ENCODE results near the gene CASP3. TPM values are rescaled to one million over a fixed set of nuclear protein-coding genes. Genes with fewer than 3 reads are reported as not detected.

Gene CASP3
- total and polyA plus RNA-seq, 2 donors (not counting 1 experiment from before 2014, with no cell fraction given) = 26.4 to 41.1 TPM

DNA sequence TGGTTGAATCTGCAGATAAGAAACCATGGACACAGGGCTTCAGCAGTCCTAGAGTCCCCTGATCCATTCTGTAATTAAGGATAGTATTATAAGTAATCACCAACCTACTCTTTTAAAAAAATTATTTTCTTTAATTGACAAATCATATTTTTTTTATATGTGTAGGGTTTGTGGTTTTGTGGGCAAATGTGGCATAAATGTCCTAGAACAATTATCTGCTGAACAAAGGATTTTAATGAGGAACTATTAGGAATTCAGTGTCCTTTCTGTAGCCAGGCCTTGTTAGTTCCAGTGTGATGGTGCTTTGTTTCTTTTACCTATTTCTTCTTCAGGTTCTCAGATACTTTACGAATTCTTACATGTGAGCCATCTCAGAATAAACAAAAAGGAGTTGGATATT is 32.7 kb upstream of the CASP3 start:
- Histone ChIP-seq H3K79me2 (ENCODE audit: control insufficient read depth, insufficient read depth, low read length) (no peaks in the 10 kb centered on the region), H3K9me3 (ENCODE audit: control insufficient read depth, insufficient read depth, low read depth, low read length) (no peaks in the 10 kb centered on the region), H2AFZ (ENCODE audit: low read length) (no peak overlapping the region), H3K9ac (ENCODE audit: insufficient read depth, low read length) (no peak overlapping the region), H3K4me3 (replicated peaks in 1 of 4; ENCODE audit: control extremely low read depth in 1 of 4, insufficient read depth in 1 of 4, low read depth in 3 of 4, low read length in 4 of 4) (no peak overlapping the region), H3K4me1 (ENCODE audit: control insufficient read depth, extremely low read depth, insufficient read depth, low read length) (no peaks in the 10 kb centered on the region), H3K36me3 (ENCODE audit: control insufficient read depth, insufficient read depth, low read length) (no peaks in the 10 kb centered on the region), H3K27ac (ENCODE audit: insufficient read depth, low read length) (no peak overlapping the region), H3K27me3 (ENCODE audit: control insufficient read depth, insufficient read depth, low read length) (no peaks in the 10 kb centered on the region), H4K20me1 (ENCODE audit: control insufficient read depth, extremely low read depth, insufficient read depth, low read length) (no peaks in the 10 kb centered on the region), H3K4me2 (ENCODE audit: extremely low read depth, insufficient read depth, low read length) (no peak overlapping the region)
- DNase-seq (ENCODE audit: low read depth in 2 of 2) = no peak
- no peak for TF ChIP-seq EZH2 (IDR thresholded peaks at IDR 0.05; ENCODE audit: low read length, missing control alignments)
- TF ChIP-seq, protein P1, sequence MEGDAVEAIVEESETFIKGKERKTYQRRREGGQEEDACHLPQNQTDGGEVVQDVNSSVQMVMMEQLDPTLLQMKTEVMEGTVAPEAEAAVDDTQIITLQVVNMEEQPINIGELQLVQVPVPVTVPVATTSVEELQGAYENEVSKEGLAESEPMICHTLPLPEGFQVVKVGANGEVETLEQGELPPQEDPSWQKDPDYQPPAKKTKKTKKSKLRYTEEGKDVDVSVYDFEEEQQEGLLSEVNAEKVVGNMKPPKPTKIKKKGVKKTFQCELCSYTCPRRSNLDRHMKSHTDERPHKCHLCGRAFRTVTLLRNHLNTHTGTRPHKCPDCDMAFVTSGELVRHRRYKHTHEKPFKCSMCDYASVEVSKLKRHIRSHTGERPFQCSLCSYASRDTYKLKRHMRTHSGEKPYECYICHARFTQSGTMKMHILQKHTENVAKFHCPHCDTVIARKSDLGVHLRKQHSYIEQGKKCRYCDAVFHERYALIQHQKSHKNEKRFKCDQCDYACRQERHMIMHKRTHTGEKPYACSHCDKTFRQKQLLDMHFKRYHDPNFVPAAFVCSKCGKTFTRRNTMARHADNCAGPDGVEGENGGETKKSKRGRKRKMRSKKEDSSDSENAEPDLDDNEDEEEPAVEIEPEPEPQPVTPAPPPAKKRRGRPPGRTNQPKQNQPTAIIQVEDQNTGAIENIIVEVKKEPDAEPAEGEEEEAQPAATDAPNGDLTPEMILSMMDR (conservative IDR thresholded peaks at IDR 0.05 in 1 of 2, IDR thresholded peaks at IDR 0.05 in 1 of 2; ENCODE audit: low read depth in 1 of 2, low read length in 2 of 2) = no peak

DNA sequence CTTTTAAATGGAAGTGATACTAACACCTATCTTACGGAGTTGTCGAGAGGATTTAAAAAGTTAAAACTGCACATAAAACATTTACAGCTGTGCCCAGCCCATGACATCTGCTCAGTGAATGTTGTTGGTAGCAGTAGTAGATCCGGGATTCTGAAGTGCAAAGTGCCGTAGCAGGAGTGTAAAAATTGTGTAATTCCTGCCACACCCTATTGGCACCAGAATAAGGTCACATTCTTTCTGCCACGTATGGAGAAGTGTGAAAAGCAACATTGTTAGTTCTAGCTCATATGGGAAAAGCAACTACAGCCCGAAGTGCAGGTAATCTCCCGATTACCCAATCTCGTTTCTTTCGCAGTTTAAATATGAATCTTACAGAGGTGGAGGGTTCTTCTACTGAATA is 31.5 kb upstream of the CASP3 start:
- Histone ChIP-seq H3K4me3 (replicated peaks in 1 of 4; ENCODE audit: control extremely low read depth in 1 of 4, insufficient read depth in 1 of 4, low read depth in 3 of 4, low read length in 4 of 4) (no peak overlapping the region), H3K27me3 (ENCODE audit: control insufficient read depth, insufficient read depth, low read length) (no peaks in the 10 kb centered on the region), H3K79me2 (ENCODE audit: control insufficient read depth, insufficient read depth, low read length) (no peaks in the 10 kb centered on the region), H4K20me1 (ENCODE audit: control insufficient read depth, extremely low read depth, insufficient read depth, low read length) (no peaks in the 10 kb centered on the region), H3K4me1 (ENCODE audit: control insufficient read depth, extremely low read depth, insufficient read depth, low read length) (no peaks in the 10 kb centered on the region), H3K27ac (ENCODE audit: insufficient read depth, low read length) (no peak overlapping the region), H3K9ac (ENCODE audit: insufficient read depth, low read length) (no peak overlapping the region), H3K36me3 (ENCODE audit: control insufficient read depth, insufficient read depth, low read length) (no peaks in the 10 kb centered on the region), H3K9me3 (ENCODE audit: control insufficient read depth, insufficient read depth, low read depth, low read length) (no peaks in the 10 kb centered on the region), H2AFZ (ENCODE audit: low read length) (no peak overlapping the region), H3K4me2 (ENCODE audit: extremely low read depth, insufficient read depth, low read length) (no peak overlapping the region)
- no peak for DNase-seq (ENCODE audit: low read depth in 2 of 2)
- no peak for TF ChIP-seq EZH2 (IDR thresholded peaks at IDR 0.05; ENCODE audit: low read length, missing control alignments)
- TF ChIP-seq, protein P1 (conservative IDR thresholded peaks at IDR 0.05 in 1 of 2, IDR thresholded peaks at IDR 0.05 in 1 of 2; ENCODE audit: low read depth in 1 of 2, low read length in 2 of 2) = no peak

DNA sequence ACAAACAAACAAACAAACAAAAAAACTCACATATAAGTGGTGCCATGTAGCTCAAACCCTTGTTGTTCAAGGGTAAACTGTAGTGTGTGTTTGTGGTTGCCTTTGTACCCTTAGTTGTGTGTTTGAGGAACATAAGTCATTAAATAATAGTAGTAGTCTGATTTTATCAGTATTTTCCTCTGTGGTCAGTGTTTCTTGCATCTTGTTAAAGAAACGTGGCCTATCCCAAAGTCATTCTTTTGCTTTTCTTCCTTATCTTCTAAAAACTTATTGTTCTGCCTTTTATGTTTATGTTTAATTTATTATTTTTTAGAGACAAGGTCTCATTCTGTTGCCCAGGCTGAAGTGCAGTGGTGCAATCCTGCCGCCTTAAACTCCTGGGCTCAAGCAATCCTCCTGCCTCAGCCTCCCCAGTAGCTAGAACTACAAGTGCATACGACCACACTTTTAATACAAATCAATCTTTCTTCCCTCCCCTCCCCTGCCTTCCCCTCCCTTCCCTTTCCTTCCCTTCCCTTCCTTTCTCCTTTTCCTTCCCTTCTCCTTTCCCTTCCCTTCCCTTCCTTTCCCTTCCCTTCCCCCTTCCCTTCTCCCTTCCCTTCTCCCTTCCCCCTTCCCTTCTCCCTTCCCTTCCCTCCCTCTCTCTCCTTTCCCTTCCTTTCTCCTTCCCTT is 26.7 kb upstream of the CASP3 start:
- no peak for DNase-seq (ENCODE audit: low read depth in 2 of 2)
- H3K79me2 ChIP-seq (ENCODE audit: control insufficient read depth, insufficient read depth, low read length) = no peaks in the 10 kb centered on the region
- no peaks in the 10 kb centered on the region for H3K4me1 ChIP-seq (ENCODE audit: control insufficient read depth, extremely low read depth, insufficient read depth, low read length)
- no peak overlapping the region for H3K27ac ChIP-seq (ENCODE audit: insufficient read depth, low read length)
- no peaks in the 10 kb centered on the region for H3K36me3 ChIP-seq (ENCODE audit: control insufficient read depth, insufficient read depth, low read length)
- H3K9me3 ChIP-seq (ENCODE audit: control insufficient read depth, insufficient read depth, low read depth, low read length) = no peaks in the 10 kb centered on the region
- H3K4me2 ChIP-seq (ENCODE audit: extremely low read depth, insufficient read depth, low read length) = no peak overlapping the region
- H2AFZ ChIP-seq (ENCODE audit: low read length) = no peak overlapping the region
- no peak for TF ChIP-seq EZH2 (IDR thresholded peaks at IDR 0.05; ENCODE audit: low read length, missing control alignments)
- TF ChIP-seq, protein P1 (conservative IDR thresholded peaks at IDR 0.05 in 1 of 2, IDR thresholded peaks at IDR 0.05 in 1 of 2; ENCODE audit: low read depth in 1 of 2, low read length in 2 of 2) = no peak
- no peaks in the 10 kb centered on the region for H3K27me3 ChIP-seq (ENCODE audit: control insufficient read depth, insufficient read depth, low read length)
- no peak overlapping the region for H3K4me3 ChIP-seq (replicated peaks in 1 of 4; ENCODE audit: control extremely low read depth in 1 of 4, insufficient read depth in 1 of 4, low read depth in 3 of 4, low read length in 4 of 4)
- no peaks in the 10 kb centered on the region for H4K20me1 ChIP-seq (ENCODE audit: control insufficient read depth, extremely low read depth, insufficient read depth, low read length)
- H3K9ac ChIP-seq (ENCODE audit: insufficient read depth, low read length) = no peak overlapping the region
